Panc1 (cell line): ENCODE results near the gene PRKG1. TPM values are rescaled to one million over a fixed set of nuclear protein-coding genes. Genes with fewer than 3 reads are reported as not detected.

Experiments used
- ATAC-seq: fragments of 200-7000 bp; cut with Tn5 transposase; 2 replicates; pipeline ENCODE4 v1.9.1; 2020; ENCODE audit warnings: mild to moderate bottlenecking, moderate library complexity
- BruUV-seq: library from RNA; stranded (reverse); fragments of 400-500 nt; replicated peaks from 2 replicates; lab custom pipeline; 2021; lab: Mats Ljungman, UMichigan
- CTCF ChIA-PET: fragments of 300-600 bp; sonication (Branson Sonifier 250); formaldehyde crosslinking; loops from one replicate; lab custom pipeline; 2022; ENCODE audit warnings: antibody characterized with exemption; lab: Charles Lee
- POLR2A ChIA-PET: fragments of 300-600 bp; sonication (Branson Sonifier 250); formaldehyde crosslinking; loops from one replicate; lab custom pipeline; 2022; ENCODE audit warnings: antibody characterized with exemption; lab: Charles Lee
- DNase-seq: peaks from one replicate; pipeline ENCODE4 v3.0.0-alpha.2; 2010; ENCODE audit warnings: low read depth, low spot score
- H3K27ac ChIP-seq: 2 replicates; pipeline ENCODE4 v1.5.1; 2011; ENCODE audit warnings: mild to moderate bottlenecking, low read length, inconsistent platforms
- H3K27me3 ChIP-seq: fragments of 200-500 bp; sonication (Bioruptor generic); 2 replicates; pipeline ENCODE4 v1.6.0; 2014; ENCODE audit warnings: low read length, inconsistent platforms; ENCODE audit not compliant: control insufficient read depth, insufficient read depth
- H3K36me3 ChIP-seq: fragments of 200-500 bp; sonication (Bioruptor generic); 2 replicates; pipeline ENCODE4 v1.5.1; 2014; ENCODE audit warnings: inconsistent platforms, mild to moderate bottlenecking, low read length, moderate library complexity; ENCODE audit not compliant: control insufficient read depth, insufficient read depth
- H3K4me1 ChIP-seq: 2 replicates; pipeline ENCODE4 v1.5.1; 2011; ENCODE audit warnings: inconsistent platforms, mild to moderate bottlenecking, low read length, moderate library complexity; ENCODE audit not compliant: control insufficient read depth, insufficient read depth
- H3K4me3 ChIP-seq, 2 experiments: 2 replicates each; pipeline ENCODE4 v1.5.1; 2011 to 2012; ENCODE audit warnings: low read depth in 2 of 2, low read length in 2 of 2, mild to moderate bottlenecking in 2 of 2, inconsistent platforms in 1 of 2, moderate library complexity in 1 of 2
- H3K9me3 ChIP-seq: fragments of 200-500 bp; sonication (Bioruptor generic); 2 replicates; pipeline ENCODE4 v1.5.1; 2014; ENCODE audit warnings: low read depth, mild to moderate bottlenecking, inconsistent platforms, low read length, moderate library complexity; ENCODE audit not compliant: control insufficient read depth, insufficient read depth
- POLR2AphosphoS5 ChIP-seq: IDR thresholded peaks from 2 replicates; pipeline ENCODE4 v1.6.1; 2012; ENCODE audit warnings: mild to moderate bottlenecking, low read depth, low read length, moderate library complexity
- REST ChIP-seq, 2 experiments: IDR thresholded peaks; 2 replicates each; pipeline ENCODE4 v1.6.1; 2011 to 2012; ENCODE audit warnings: low read depth in 2 of 2, control low read depth in 1 of 2, low read length in 1 of 2, mild to moderate bottlenecking in 1 of 2, moderate library complexity in 1 of 2; ENCODE audit not compliant: insufficient read depth in 1 of 2
- SIN3A ChIP-seq: IDR thresholded peaks from 2 replicates; pipeline ENCODE4 v1.6.1; 2012; ENCODE audit warnings: low read depth, mild to moderate bottlenecking, low read length, moderate library complexity, borderline replicate concordance; ENCODE audit not compliant: insufficient read depth
- TCF7L2 ChIP-seq: IDR thresholded peaks from 2 replicates; pipeline ENCODE4 v1.6.1; 2011; ENCODE audit warnings: mild to moderate bottlenecking, low read depth, low read length, inconsistent platforms
- in situ Hi-C: cut with HindIII; loops from 2 replicates; pipeline ENCODE4 v1.10.0; 2016; ENCODE audit warnings: low sequenced_read_pairs, low pct_unique_long_range_greater_than_20kb
- intact Hi-C: fragments of 100-400 bp; cut with micrococcal nuclease; formaldehyde crosslinking; loops from one replicate; pipeline ENCODE4 v1.10.0; 2022; ENCODE audit not compliant: unreplicated experiment
- total RNA-seq: library from RNA; stranded (reverse); gene quantifications from one replicate; pipeline ENCODE4 v1.2.1, GENCODE V29; 2021; ENCODE audit not compliant: unreplicated experiment
- TF ChIP-seq, protein P1 (sequence below): fragments of 450-650 bp; IDR thresholded peaks from 2 replicates; pipeline ENCODE4 v1.5.1; 2017; ENCODE audit warnings: mild to moderate bottlenecking

The PRKG1 gene
- total RNA-seq, 1 experiment from 2014 or later, result 0.92 TPM

- no TSS peak for BruUV-seq
- no peak for DNase-seq
These were observed 1024.8 kb downstream of the PRKG1 start for GRCh38 chr10:52099026-52099600.

DNA sequence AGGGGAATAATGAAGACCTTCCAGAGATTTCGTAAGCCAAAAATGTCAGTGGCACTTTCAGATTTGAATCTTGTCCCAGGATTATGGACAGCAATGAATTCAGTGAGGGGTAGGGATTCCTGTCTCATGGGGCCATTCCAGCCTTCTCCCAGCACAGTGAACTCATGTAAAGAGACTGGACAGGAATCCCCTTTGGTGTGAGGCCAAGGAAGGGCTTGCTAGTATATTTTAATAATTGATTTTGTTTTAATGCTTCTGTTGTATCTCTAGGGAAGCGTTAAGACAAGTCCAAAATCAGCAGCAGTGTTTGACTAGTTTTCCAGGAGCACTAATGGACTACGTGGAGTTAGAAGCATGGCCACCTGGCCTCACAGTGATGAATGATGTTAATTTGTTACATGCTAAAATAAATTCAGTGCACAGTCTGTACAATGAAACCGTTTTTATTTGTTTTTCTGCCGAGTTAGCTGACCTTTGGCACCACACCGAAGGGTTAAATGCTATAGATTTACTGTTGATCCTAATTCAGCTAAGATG lies 1025.8 kb downstream of the PRKG1 start:
- no TSS peak for BruUV-seq
- TF ChIP-seq SIN3A (no peak), TCF7L2 (no peak), REST (IDR thresholded peaks at IDR 0.05; ENCODE audit: insufficient read depth in 1 of 2, low read depth in 2 of 2, low read length in 1 of 2) (no peak), POLR2AphosphoS5 (no peak)
- TF ChIP-seq, protein P1, sequence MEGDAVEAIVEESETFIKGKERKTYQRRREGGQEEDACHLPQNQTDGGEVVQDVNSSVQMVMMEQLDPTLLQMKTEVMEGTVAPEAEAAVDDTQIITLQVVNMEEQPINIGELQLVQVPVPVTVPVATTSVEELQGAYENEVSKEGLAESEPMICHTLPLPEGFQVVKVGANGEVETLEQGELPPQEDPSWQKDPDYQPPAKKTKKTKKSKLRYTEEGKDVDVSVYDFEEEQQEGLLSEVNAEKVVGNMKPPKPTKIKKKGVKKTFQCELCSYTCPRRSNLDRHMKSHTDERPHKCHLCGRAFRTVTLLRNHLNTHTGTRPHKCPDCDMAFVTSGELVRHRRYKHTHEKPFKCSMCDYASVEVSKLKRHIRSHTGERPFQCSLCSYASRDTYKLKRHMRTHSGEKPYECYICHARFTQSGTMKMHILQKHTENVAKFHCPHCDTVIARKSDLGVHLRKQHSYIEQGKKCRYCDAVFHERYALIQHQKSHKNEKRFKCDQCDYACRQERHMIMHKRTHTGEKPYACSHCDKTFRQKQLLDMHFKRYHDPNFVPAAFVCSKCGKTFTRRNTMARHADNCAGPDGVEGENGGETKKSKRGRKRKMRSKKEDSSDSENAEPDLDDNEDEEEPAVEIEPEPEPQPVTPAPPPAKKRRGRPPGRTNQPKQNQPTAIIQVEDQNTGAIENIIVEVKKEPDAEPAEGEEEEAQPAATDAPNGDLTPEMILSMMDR, result no peak
- H3K4me3 ChIP-seq, result no peak overlapping the region
- intact Hi-C loops (no loop called here), in situ Hi-C loops (no loop called here)
- ATAC-seq (no peak), DNase-seq (no peak)
- no peak overlapping the region for H3K27ac ChIP-seq
- POLR2A ChIA-PET, result no interaction called here
- CTCF ChIA-PET, result no interaction called here
- H3K27me3 ChIP-seq, result no peaks in the 10 kb centered on the region
- H3K36me3 ChIP-seq, result no peaks in the 10 kb centered on the region
- no peaks in the 10 kb centered on the region for H3K9me3 ChIP-seq
- H3K4me1 ChIP-seq, result no peaks in the 10 kb centered on the region

More at GRCh38 chr10:52099026-52099600, 1024.8 kb downstream of the PRKG1 start:
- intact Hi-C loops (no loop called here), in situ Hi-C loops (no loop called here)
- no peaks in the 10 kb centered on the region for H3K4me1 ChIP-seq
- ATAC-seq, result no peak
- no peak for TF ChIP-seq REST (IDR thresholded peaks at IDR 0.05; ENCODE audit: insufficient read depth in 1 of 2, low read depth in 2 of 2, low read length in 1 of 2)
- TF ChIP-seq, protein P1, result no peak
- TF ChIP-seq TCF7L2, result no peak
- no peak for TF ChIP-seq SIN3A
- no peak for TF ChIP-seq POLR2AphosphoS5
- 0 out of 2 replicates have a peak, but pooled peaks cover 2% of the 10 kb centered on the region for H3K27me3 ChIP-seq
- H3K4me3 ChIP-seq, result no peak overlapping the region
- ChIA-PET CTCF (no interaction called here), POLR2A (no interaction called here)
- no peak overlapping the region for H3K27ac ChIP-seq
- no peaks in the 10 kb centered on the region for H3K9me3 ChIP-seq
- no peaks in the 10 kb centered on the region for H3K36me3 ChIP-seq
